Measurements from ENCODE around the gene NDE1. TPM values are rescaled to one million over a fixed set of nuclear protein-coding genes. Genes with fewer than 3 reads are reported as not detected.

Gene NDE1
- total RNA-seq, 2 experiments from 2014 or later: 150 to 161 TPM

DNA sequence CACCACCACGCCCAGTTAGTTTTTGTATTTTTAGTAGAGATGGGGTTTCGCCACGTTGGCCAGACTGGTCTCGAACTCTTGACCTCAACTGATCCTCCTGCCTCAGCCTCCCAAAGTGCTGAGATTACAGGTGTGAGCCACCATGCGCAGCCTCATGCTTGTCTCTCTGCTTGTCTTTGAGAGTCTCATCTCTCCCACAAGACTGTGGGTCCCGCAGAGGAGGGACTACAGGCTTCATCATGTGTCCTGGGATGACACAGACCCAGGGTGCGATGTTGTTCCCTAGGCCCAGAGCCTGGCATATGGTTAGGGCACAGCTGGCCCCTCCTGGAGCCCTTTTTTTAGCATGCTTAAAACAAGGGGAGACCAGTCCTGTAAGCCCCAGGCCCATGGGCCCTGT, 101.9 kb downstream of the NDE1 start:
- CTCF ChIA-PET: interaction anchor here (0.6 to 1.6 kb wide), 2 partner anchors 12 to 1782 kb away, joined by 3 to 5 read pairs; no protein-coding TSS in a partner anchor
- Mint-ChIP-seq H3K36me3 (ENCODE audit: low read depth) (no peaks in the 10 kb centered on the region), H3K4me1 (ENCODE audit: low read depth) (no peaks in the 10 kb centered on the region), H3K4me3 (no peak overlapping the region), H3K27ac (no peak overlapping the region), H3K27me3 (ENCODE audit: low read depth) (no peaks in the 10 kb centered on the region), H3K9me3 (no peaks in the 10 kb centered on the region)
- no peak for DNase-seq
- intact Hi-C loops (cut with micrococcal nuclease): loop anchor here (10.0 kb wide), 1 partner anchor 47 kb away; no protein-coding TSS in a partner anchor

DNA sequence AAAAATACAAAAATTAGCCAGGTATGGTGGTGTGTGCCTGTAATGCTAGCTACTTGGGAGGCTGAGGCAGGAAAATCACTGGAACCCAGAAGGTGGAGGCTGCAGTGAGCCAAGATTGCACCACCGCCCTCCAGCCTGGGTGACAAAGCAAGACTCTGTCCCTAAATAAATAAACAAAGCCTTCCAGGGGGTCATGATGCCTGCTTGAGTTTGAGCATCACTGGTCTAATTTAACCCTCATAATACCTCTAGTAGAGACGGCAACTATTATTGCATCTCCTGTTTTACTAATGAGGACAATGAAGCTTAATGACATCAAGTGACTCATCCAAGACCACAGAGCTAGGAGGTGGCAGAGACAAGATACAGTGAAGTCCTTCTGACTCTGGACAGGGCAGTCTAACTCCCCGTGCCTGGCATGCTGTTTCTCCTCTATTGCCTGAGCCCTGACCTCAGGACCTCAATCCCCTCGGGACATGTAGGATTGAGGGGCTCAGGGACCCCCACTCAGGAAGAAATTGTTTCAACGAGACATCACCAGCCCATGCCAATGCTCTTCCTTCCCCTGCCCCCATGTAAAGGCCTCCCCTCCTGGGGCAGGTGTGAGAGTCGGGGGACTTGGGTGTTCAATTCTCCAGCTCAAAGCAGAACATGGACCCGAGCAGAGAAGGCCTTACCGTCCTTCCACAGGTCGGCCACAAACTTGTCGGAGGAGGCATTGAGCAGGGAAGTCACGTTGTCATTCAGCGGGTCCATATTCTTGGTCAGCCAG, 102.9 kb downstream of the NDE1 start:
- no peaks in the 10 kb centered on the region for H3K4me1 Mint-ChIP-seq (ENCODE audit: low read depth)
- no peaks in the 10 kb centered on the region for H3K9me3 Mint-ChIP-seq
- H3K27ac Mint-ChIP-seq: no peak overlapping the region
- no peaks in the 10 kb centered on the region for H3K36me3 Mint-ChIP-seq (ENCODE audit: low read depth)
- H3K4me3 Mint-ChIP-seq: no peak overlapping the region
- intact Hi-C loops (cut with micrococcal nuclease): loop anchor here (10.0 kb wide), 1 partner anchor 48 kb away; no protein-coding TSS in a partner anchor
- no peak for DNase-seq
- CTCF ChIA-PET: interaction anchor here (0.6 to 1.6 kb wide), 3 partner anchors 13 to 1781 kb away, joined by 3 to 5 read pairs (median 3); no protein-coding TSS in a partner anchor
- H3K27me3 Mint-ChIP-seq (ENCODE audit: low read depth): no peaks in the 10 kb centered on the region

DNA sequence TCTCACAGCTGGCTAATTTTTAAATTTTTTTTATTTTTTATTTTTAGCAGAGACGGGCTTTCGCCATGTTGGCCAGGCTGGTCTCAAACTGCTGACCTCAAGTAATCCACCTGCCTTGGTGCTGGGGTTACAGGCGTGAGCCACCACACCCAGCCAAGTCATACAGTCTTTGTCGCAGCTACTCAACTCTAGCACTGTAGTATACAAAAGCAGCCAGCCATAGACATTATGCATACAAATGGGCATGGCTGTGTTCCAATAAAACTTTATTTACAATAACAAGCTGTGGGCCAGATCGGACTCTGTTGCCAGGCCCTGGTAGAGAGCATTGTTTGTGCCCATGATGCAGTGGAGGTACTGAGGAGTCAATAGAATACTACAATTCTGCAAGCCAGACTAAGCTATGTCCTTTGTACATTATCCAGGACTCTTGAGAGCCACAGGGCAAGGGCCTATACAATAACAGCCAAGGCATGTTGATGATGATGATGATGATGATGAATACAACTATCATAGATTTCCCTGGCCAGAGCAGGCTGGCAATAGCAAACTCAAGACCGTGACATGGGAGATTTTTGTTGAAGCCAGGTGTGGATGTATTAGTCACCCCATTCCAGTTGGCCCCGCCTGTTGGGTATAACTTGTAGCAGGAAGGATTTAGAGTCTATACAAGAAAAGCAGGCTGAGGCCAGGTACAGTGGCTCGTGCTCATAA, 104.9 kb downstream of the NDE1 start:
- Mint-ChIP-seq H3K4me1 (ENCODE audit: low read depth) (no peaks in the 10 kb centered on the region), H3K27me3 (ENCODE audit: low read depth) (no peaks in the 10 kb centered on the region), H3K27ac (no peak overlapping the region), H3K9me3 (no peaks in the 10 kb centered on the region), H3K4me3 (no peak overlapping the region), H3K36me3 (ENCODE audit: low read depth) (no peaks in the 10 kb centered on the region)
- intact Hi-C loops (cut with micrococcal nuclease): loop anchor here (10.0 kb wide), 1 partner anchor 50 kb away; no protein-coding TSS in a partner anchor
- no peak for DNase-seq
- CTCF ChIA-PET: interaction anchor here (0.7 to 1.3 kb wide), 5 partner anchors 9 to 218 kb away, joined by 3 to 5 read pairs (median 4); no protein-coding TSS in a partner anchor

DNA sequence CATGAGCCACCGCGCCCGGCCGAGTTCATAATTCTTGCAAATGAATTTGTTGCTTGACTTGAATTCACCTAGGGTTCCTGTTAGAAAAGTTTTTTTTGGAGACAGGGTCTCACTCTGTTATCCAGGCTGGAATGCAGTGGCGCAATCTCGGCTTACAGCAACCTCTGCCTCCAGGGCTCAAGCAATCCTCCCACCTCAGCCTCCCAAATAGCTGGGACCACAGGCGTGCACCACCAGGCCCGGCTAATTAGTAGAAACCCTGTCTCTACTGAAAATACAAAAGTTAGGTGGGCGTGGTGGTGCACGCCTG, 107.0 kb downstream of the NDE1 start:
- no peak overlapping the region for H3K27ac Mint-ChIP-seq
- peaks cover 3% of the 10 kb centered on the region for H3K27me3 Mint-ChIP-seq (ENCODE audit: low read depth)
- DNase-seq: no peak
- no peaks in the 10 kb centered on the region for H3K36me3 Mint-ChIP-seq (ENCODE audit: low read depth)
- no peak overlapping the region for H3K4me3 Mint-ChIP-seq
- H3K9me3 Mint-ChIP-seq: no peaks in the 10 kb centered on the region
- CTCF ChIA-PET: interaction anchor here (0.6 to 1.4 kb wide), 7 partner anchors 9 to 354 kb away, joined by 3 to 6 read pairs (median 4); no protein-coding TSS in a partner anchor
- H3K4me1 Mint-ChIP-seq (ENCODE audit: low read depth): no peaks in the 10 kb centered on the region
- intact Hi-C loops (cut with micrococcal nuclease): loop anchor here (10.0 kb wide), 1 partner anchor 52 kb away; no protein-coding TSS in a partner anchor

DNA sequence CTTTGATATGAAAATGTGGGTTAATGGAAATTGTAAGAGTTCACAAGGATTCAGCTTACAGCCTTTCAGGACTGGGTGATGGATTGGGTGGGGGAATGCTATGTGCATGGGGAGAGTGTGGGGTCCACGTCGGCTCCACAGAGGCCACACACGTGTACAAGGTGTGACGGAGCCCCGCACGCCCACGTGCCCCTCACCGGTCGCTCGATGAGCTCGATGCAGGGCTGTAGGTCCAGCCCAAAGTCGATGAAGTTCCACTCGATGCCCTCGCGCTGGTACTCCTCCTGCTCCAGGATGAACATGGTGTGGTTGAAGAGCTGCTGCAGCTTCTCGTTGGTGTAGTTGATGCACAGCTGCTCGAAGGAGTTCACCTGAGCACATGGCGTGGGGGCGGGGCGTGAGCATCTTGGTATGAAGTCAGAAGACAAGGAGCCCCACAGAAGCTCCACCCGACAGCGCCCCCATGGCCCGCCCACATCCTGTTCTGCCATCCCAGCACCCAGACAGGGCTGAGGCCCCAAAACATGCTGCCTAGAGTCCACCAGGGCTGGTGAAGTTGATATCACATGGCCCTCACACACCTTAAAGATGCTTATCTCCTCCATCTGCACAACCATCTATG, 107.7 kb downstream of the NDE1 start:
- peak; percentile 24 for DNase-seq
- Mint-ChIP-seq H3K4me3 (no peak overlapping the region), H3K27me3 (ENCODE audit: low read depth) (peaks cover 3% of the 10 kb centered on the region), H3K36me3 (ENCODE audit: low read depth) (no peaks in the 10 kb centered on the region), H3K4me1 (ENCODE audit: low read depth) (no peaks in the 10 kb centered on the region), H3K27ac (no peak overlapping the region), H3K9me3 (no peaks in the 10 kb centered on the region)
- CTCF ChIA-PET: no interaction called here
- intact Hi-C loops (cut with micrococcal nuclease): loop anchor here (10.0 kb wide), 1 partner anchor 53 kb away; no protein-coding TSS in a partner anchor

DNA sequence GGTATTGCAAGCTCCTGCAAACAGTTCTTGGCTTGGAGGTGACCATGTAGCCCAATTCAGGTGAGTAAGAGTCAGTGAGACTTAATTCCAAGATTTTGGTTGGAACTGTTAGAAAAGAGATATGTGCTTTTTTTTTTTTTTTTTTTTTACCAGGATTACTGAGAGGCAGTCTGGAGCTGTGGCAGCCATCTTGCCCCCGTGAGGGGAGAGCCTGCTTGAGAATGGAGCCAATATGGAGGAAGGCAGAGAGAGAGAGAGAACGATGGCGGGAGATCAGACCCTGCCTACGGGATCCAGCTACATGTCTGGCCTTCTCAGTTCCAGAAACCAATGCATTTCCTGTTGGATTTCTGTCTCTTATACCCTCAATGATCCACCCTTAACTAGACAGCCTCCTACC, 109.0 kb downstream of the NDE1 start:
- no peaks in the 10 kb centered on the region for H3K4me1 Mint-ChIP-seq (ENCODE audit: low read depth)
- CTCF ChIA-PET: interaction anchor here (0.6 kb wide), 3 partner anchors 16 to 67 kb away, joined by 3 to 5 read pairs (median 3); no protein-coding TSS in a partner anchor
- no peak for DNase-seq
- no peak overlapping the region for H3K27ac Mint-ChIP-seq
- no peaks in the 10 kb centered on the region for H3K9me3 Mint-ChIP-seq
- no peak overlapping the region for H3K4me3 Mint-ChIP-seq
- intact Hi-C loops (cut with micrococcal nuclease): loop anchor here (10.0 kb wide), 1 partner anchor 54 kb away; no protein-coding TSS in a partner anchor
- peaks cover 3% of the 10 kb centered on the region for H3K27me3 Mint-ChIP-seq (ENCODE audit: low read depth)
- no peaks in the 10 kb centered on the region for H3K36me3 Mint-ChIP-seq (ENCODE audit: low read depth)

DNA sequence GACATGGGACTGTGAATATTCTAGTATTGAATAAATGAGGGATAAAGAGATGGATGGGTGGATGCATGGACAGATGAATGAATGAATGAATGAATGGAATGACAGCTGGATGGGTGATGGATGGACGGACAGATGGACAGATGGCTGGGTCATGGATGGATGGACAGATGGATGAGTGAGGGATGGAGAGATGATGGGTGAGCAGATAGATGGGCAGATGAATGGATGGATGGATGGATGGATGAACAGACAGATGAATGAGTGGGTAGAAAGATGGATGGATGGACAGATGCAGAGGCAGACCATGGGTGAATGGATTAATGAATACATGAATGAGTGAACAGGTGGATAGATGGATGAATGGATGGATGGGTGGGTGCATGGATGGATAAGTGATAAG, 110.1 kb downstream of the NDE1 start:
- intact Hi-C loops (cut with micrococcal nuclease): no loop called here
- no peak overlapping the region for H3K4me3 Mint-ChIP-seq
- H3K36me3 Mint-ChIP-seq (ENCODE audit: low read depth): no peaks in the 10 kb centered on the region
- no peak overlapping the region for H3K27ac Mint-ChIP-seq
- H3K9me3 Mint-ChIP-seq: no peaks in the 10 kb centered on the region
- H3K4me1 Mint-ChIP-seq (ENCODE audit: low read depth): no peaks in the 10 kb centered on the region
- CTCF ChIA-PET: interaction anchor here (0.6 to 0.7 kb wide), 3 partner anchors 31 to 184 kb away, joined by 3 to 6 read pairs (median 4); no protein-coding TSS in a partner anchor
- peaks cover 6% of the 10 kb centered on the region for H3K27me3 Mint-ChIP-seq (ENCODE audit: low read depth)
- DNase-seq: no peak

DNA sequence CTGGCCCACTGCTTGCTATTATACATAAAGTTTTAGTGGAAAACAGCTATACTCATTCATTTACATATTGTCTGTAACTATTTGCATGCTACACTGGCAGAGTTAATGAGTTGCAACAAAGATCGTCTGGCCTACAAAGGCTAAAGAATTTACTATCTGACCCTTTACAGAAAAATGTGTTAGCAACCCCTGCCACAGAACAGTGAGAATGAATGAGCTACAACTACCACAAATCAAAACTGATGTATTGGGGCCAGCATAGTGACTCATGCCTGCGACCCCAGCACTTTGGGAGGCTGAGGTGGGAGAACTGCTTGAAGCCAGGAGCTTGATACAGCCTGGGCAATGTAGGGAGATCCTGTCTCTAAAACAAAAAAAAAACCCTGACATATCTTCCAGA, 114.1 kb downstream of the NDE1 start:
- CTCF ChIA-PET: interaction anchor here (1.0 kb wide), 1 partner anchor 8 kb away, joined by 4 read pairs; no protein-coding TSS in a partner anchor
- Mint-ChIP-seq H3K4me1 (ENCODE audit: low read depth) (no peaks in the 10 kb centered on the region), H3K4me3 (no peak overlapping the region), H3K27ac (no peak overlapping the region), H3K27me3 (ENCODE audit: low read depth) (peaks cover 8% of the 10 kb centered on the region), H3K36me3 (ENCODE audit: low read depth) (no peaks in the 10 kb centered on the region), H3K9me3 (no peaks in the 10 kb centered on the region)
- intact Hi-C loops (cut with micrococcal nuclease): no loop called here
- DNase-seq: no peak

DNA sequence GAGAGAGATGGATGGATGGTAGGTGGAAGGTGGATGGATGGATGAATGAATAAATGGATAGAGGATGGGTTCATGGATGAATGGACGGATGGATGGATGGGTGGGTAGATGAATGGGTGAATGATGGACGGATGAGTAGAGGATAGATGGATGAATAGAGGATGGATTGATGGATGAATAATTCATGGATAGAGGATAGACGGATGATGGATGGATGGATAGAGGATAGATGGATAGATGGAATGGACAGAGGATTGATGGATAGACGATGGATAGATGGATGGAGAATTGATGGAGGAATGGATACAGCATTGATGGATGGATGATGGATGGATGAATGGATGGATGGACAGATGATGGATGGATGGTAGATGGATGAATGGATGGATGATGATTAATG, 115.1 kb downstream of the NDE1 start:
- Mint-ChIP-seq H3K4me1 (ENCODE audit: low read depth) (no peaks in the 10 kb centered on the region), H3K36me3 (ENCODE audit: low read depth) (no peaks in the 10 kb centered on the region), H3K4me3 (no peak overlapping the region), H3K9me3 (no peaks in the 10 kb centered on the region), H3K27me3 (ENCODE audit: low read depth) (peaks cover 7% of the 10 kb centered on the region), H3K27ac (no peak overlapping the region)
- intact Hi-C loops (cut with micrococcal nuclease): no loop called here
- DNase-seq: no peak
- CTCF ChIA-PET: interaction anchor here (0.8 to 1.5 kb wide), 6 partner anchors 9 to 362 kb away, joined by 3 to 9 read pairs (median 4); no protein-coding TSS in a partner anchor

DNA sequence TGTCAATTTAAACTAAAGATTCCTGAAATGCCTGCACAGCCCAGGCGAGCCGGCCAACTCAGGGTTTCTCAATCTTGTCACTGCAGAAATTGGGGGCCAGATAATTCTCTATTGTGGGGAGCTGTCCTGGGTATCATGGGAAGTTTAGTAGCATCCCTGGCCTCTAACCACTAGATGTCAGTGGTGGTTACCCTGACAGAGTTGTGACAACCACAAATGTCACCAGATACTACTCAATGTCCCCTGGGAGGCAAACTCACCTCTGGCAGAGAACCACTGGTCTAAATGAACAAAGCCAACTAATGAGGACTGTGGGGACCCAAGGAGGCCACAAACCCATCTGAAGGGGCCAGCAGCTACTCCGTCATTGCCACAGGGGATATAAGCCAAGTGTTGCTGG, 115.8 kb downstream of the NDE1 start:
- Mint-ChIP-seq H3K27ac (no peak overlapping the region), H3K36me3 (ENCODE audit: low read depth) (no peaks in the 10 kb centered on the region)
- CTCF ChIA-PET: interaction anchor here (0.8 to 1.5 kb wide), 6 partner anchors 10 to 361 kb away, joined by 3 to 9 read pairs (median 4); no protein-coding TSS in a partner anchor

DNA sequence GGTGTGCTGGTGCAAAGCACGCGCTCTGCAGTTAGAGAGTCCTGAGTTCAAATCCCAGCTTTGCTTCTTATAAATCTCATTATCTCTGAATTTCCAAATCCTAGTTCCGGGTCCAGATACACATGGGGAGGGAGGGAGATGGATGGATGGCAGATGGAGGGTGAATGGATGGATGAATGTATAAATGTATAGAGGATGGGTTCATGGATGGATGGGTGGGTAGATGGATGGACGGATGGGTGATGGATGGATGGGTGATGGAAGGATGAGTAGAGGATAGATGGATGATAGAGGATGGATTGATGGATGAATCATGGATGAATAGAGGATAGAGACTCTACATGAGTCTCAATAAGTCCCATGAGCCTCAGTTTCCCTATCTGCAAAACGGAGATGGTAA, 116.9 kb downstream of the NDE1 start:
- Mint-ChIP-seq H3K4me1 (ENCODE audit: low read depth) (no peaks in the 10 kb centered on the region), H3K36me3 (ENCODE audit: low read depth) (no peaks in the 10 kb centered on the region), H3K9me3 (no peaks in the 10 kb centered on the region), H3K27ac (no peak overlapping the region), H3K4me3 (no peak overlapping the region), H3K27me3 (ENCODE audit: low read depth) (peaks cover 5% of the 10 kb centered on the region)
- intact Hi-C loops (cut with micrococcal nuclease): loop anchor here (1.0 to 2.0 kb wide), 3 partner anchors 56 to 428 kb away; no protein-coding TSS in a partner anchor
- no peak for DNase-seq
- CTCF ChIA-PET: interaction anchor here (0.6 kb wide), 1 partner anchor 11 kb away, joined by 3 read pairs; no protein-coding TSS in a partner anchor

More for the DNA sequence above, 115.8 kb downstream of the NDE1 start:
- H3K27me3 Mint-ChIP-seq (ENCODE audit: low read depth): peaks cover 5% of the 10 kb centered on the region
- intact Hi-C loops (cut with micrococcal nuclease): loop anchor here (1.0 to 2.0 kb wide), 3 partner anchors 57 to 429 kb away; no protein-coding TSS in a partner anchor
- no peaks in the 10 kb centered on the region for H3K4me1 Mint-ChIP-seq (ENCODE audit: low read depth)
- DNase-seq: peak; percentile 53
- no peak overlapping the region for H3K4me3 Mint-ChIP-seq
- no peaks in the 10 kb centered on the region for H3K9me3 Mint-ChIP-seq

DNA sequence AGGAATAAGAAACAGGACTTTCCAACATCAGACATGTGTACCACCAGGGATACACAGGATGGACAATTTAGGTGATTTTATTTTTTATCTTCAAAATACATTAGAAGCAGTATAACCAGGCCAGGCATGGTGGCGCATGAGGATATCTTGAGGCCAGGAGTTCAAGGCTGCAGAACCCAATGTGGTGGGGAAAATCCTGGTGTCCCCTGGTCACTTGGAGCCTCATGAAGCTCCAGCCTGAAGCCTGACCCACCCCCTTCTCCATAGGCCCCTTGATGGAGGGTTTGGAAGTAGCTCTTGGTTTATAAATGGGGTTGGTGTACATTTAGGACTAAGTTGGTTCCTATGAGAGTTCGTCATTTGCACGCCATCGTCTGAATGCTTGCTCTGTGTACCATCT, 118.2 kb downstream of the NDE1 start:
- Mint-ChIP-seq H3K4me1 (ENCODE audit: low read depth) (no peaks in the 10 kb centered on the region), H3K9me3 (no peaks in the 10 kb centered on the region), H3K36me3 (ENCODE audit: low read depth) (no peaks in the 10 kb centered on the region), H3K27me3 (ENCODE audit: low read depth) (peaks cover 5% of the 10 kb centered on the region), H3K27ac (no peak overlapping the region), H3K4me3 (no peak overlapping the region)
- intact Hi-C loops (cut with micrococcal nuclease): no loop called here
- no peak for DNase-seq
- CTCF ChIA-PET: no interaction called here
